Psoas muscle (tissue), 8 donors: ENCODE measurements around the gene ZBTB18. TPM values are rescaled to one million over a fixed set of nuclear protein-coding genes. Genes with fewer than 3 reads are reported as not detected.

Experiments
- ATAC-seq, 4 donors: fragments of 200-7000 bp; cut with Tn5 transposase; one replicate each; pipeline ENCODE4 v1.9.1; 2020; ENCODE audit warnings: moderate library complexity in 3 of 4, mild to moderate bottlenecking in 2 of 4
- DNase-seq, 2 donors: peaks; one replicate each; pipeline ENCODE4 v3.0.0-alpha.2; 2020
- H3K27ac ChIP-seq: fragments of 200-600 bp; one replicate; pipeline ENCODE4 v1.8.0; 2022
- H3K27me3 ChIP-seq, 3 donors: fragments of 200-600 bp in 1 of 3; one replicate each; pipeline versions ENCODE4 v1.6.1 to v1.8.0; 2013 to 2022; ENCODE audit warnings: low read length in 2 of 3, mild to moderate bottlenecking in 2 of 3, moderate library complexity in 1 of 3; ENCODE audit not compliant: insufficient read depth in 3 of 3
- H3K36me3 ChIP-seq, 2 donors: fragments of 200-600 bp in 1 of 2; one replicate each; pipeline versions ENCODE4 v1.6.1 to v1.8.0; 2013 to 2022; ENCODE audit warnings: low read depth in 1 of 2, mild to moderate bottlenecking in 1 of 2, moderate library complexity in 1 of 2; ENCODE audit not compliant: insufficient read depth in 1 of 2
- H3K4me1 ChIP-seq: fragments of 200-600 bp; one replicate; pipeline ENCODE4 v1.8.0; 2022
- H3K4me3 ChIP-seq: fragments of 200-600 bp; one replicate; pipeline ENCODE4 v1.8.0; 2022; ENCODE audit warnings: mild to moderate bottlenecking
- H3K9me3 ChIP-seq: fragments of 200-600 bp; one replicate; pipeline ENCODE4 v1.8.0; 2022
- WGBS, 3 donors: extraction: QIAGEN DNeasy Blood & Tissue Kit; methylation state at CpG; one replicate each; pipeline versions ENCODE4 v1.1.6 to v1.1.7; 2013; 5-methylcytosine and 5-hydroxymethylcytosine counted together
- intact Hi-C, 2 donors: fragments of 100-400 bp; cut with DNase I; formaldehyde crosslinking; loops; one replicate each; pipeline versions ENCODE4 v1.11.0 to v1.14.2; 2022
- polyA plus RNA-seq, 3 donors: library from polyadenylated mRNA; stranded (reverse); fragments of 200-250 nt; gene quantifications; one replicate each; pipeline ENCODE4 v1.2.3, GENCODE V29; 2013
- total RNA-seq, 4 donors: library from RNA; stranded (reverse); fragmentation: NEBNext Ultra II Directional in 2 of 4; extraction: Animal tissue kit (Norgen Biotek cat#: 25700) in 2 of 4; gene quantifications; one replicate each; pipeline versions ENCODE4 v1.2.1 to v1.2.4, GENCODE V29; 2021 to 2023
- TF ChIP-seq, protein P1 (sequence below): fragments of 200-600 bp; IDR thresholded peaks from one replicate; pipeline ENCODE4 v1.8.0; 2022; ENCODE audit warnings: antibody characterized with exemption
- donor health status: healthy with polysubstance abuse.
- donor health status: DM: no; HTN: no; CAD: no; lungs with moderate emphysema.
- donor health status: Bipolar disorder and iron deficiency.
- donor health status: healthy.
- donor health status: DM: yes; HTN: yes; CAD: no.
- donor health status: DM: no; HTN: no; CAD: no.
- donor health status: DM: no; HTN: no; CAD: no.
- donor health status: DM: yes; HTN: yes; CAD: no.

Gene ZBTB18
- total and polyA plus RNA-seq, 7 donors: 18.8 to 85.0 (median 53.8) TPM

DNA sequence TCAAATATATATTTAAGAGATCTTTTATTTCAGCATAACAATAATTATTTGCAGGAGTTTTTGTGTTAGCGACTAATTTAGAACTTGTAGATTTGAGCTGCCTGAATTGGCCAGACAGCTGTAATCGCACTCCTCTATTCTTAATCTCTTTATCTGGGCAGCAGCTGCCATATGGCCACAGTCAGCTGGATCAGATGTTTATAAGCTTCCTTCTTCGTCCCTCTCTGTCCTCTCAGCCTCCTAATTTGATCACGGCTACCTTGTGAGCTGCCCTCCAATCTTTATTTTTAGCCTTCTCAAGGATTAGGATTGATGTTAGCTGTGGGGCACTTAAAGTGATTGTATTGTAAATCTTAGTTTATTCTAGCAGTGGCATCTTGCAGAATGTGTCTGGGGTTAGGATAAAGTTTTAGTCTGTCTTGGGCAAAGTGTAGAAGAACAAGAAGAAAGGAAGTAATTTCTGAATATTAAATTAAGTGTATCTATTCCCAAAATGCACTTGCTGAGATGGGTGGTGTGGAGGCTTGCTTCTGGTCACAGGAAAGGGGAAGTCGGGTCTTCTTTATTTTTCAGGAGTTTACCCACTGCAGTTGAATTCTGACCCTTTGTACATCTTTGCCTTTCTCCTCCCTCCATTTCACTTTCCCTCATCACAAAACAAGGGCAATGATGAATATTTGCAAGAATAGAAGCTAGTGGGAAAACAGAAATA is 1.1 kb downstream of the ZBTB18 start:
- WGBS, 3 donors: 8 to 18% (median 9%) methylated on average over 5 of the region's 5 CpGs
- no peaks in the 10 kb centered on the region for H3K9me3 ChIP-seq
- H3K36me3 ChIP-seq: peaks cover 4 to 22% of the 10 kb centered on the region in 2 donors
- peak overlapping the region; percentile 81 for H3K4me3 ChIP-seq
- H3K4me1 ChIP-seq: peaks cover 28% of the 10 kb centered on the region
- peak overlapping the region; percentile 85 for H3K27ac ChIP-seq
- TF ChIP-seq, protein P1, sequence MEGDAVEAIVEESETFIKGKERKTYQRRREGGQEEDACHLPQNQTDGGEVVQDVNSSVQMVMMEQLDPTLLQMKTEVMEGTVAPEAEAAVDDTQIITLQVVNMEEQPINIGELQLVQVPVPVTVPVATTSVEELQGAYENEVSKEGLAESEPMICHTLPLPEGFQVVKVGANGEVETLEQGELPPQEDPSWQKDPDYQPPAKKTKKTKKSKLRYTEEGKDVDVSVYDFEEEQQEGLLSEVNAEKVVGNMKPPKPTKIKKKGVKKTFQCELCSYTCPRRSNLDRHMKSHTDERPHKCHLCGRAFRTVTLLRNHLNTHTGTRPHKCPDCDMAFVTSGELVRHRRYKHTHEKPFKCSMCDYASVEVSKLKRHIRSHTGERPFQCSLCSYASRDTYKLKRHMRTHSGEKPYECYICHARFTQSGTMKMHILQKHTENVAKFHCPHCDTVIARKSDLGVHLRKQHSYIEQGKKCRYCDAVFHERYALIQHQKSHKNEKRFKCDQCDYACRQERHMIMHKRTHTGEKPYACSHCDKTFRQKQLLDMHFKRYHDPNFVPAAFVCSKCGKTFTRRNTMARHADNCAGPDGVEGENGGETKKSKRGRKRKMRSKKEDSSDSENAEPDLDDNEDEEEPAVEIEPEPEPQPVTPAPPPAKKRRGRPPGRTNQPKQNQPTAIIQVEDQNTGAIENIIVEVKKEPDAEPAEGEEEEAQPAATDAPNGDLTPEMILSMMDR: no peak
- intact Hi-C loops: loop anchor here (5.0 to 10.0 kb wide), 3 partner anchors 103 to 155 kb away; no protein-coding TSS in a partner anchor
- DNase-seq (no peak), ATAC-seq (no peak)
- H3K27me3 ChIP-seq: no peaks in the 10 kb centered on the region

DNA sequence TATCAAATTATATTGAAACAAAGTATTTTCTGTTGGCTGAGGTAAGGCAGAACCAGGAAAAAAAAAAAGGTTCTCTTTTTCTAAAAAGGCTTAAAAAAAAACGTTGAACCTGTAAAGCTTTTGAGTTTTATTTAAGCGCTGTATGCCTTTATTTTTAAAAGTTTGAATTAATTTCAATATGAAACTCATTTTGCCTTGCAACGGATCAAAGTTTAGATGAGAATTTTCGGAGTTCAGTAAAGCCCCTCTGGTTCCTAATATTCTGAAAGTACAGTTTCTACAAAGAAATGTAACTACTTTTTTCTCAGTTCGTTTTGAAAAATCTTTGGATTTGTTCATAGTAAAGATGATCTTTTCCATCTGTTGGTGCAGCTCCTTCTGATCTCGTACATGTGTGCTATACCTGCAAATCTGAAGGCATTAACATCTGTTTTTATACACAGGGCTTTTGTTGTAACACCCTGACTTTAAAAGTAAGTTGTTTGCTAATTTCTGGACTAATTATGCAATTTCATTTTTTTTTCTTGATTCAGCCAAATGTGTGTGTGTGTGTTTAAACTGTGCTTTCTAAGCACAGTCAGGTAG is 1.7 kb downstream of the ZBTB18 start:
- Histone ChIP-seq H3K27ac (peak overlapping the region; percentile 85), H3K4me1 (peaks cover 28% of the 10 kb centered on the region), H3K4me3 (peak overlapping the region; percentile 81), H3K27me3 (no peaks in the 10 kb centered on the region), H3K36me3 (peaks cover 4 to 22% of the 10 kb centered on the region in 2 donors), H3K9me3 (no peaks in the 10 kb centered on the region)
- DNase-seq (no peak), ATAC-seq (no peak)
- 63 to 74% (median 69%) methylated on average over 6 of the region's 6 CpGs for WGBS, 3 donors
- TF ChIP-seq, protein P1: no peak
- intact Hi-C loops: loop anchor here (5.0 to 10.0 kb wide), 3 partner anchors 102 to 154 kb away; no protein-coding TSS in a partner anchor

DNA sequence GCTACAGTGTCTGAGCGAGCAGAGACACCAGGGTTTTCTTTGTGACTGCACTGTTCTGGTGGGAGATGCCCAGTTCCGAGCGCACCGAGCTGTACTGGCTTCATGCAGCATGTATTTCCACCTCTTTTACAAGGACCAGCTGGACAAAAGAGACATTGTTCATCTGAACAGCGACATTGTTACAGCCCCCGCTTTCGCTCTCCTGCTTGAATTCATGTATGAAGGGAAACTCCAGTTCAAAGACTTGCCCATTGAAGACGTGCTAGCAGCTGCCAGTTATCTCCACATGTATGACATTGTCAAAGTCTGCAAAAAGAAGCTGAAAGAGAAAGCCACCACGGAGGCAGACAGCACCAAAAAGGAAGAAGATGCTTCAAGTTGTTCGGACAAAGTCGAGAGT is 2.7 kb downstream of the ZBTB18 start:
- Histone ChIP-seq H3K9me3 (no peaks in the 10 kb centered on the region), H3K4me1 (peaks cover 28% of the 10 kb centered on the region), H3K27ac (no peak overlapping the region), H3K36me3 (peaks cover 4 to 22% of the 10 kb centered on the region in 2 donors), H3K27me3 (no peaks in the 10 kb centered on the region), H3K4me3 (no peak overlapping the region)
- 42 to 66% (median 51%) methylated on average over 11 of the region's 11 CpGs for WGBS, 3 donors
- DNase-seq (no peak), ATAC-seq (no peak)
- TF ChIP-seq, protein P1: no peak
- intact Hi-C loops: loop anchor here (5.0 to 10.0 kb wide), 3 partner anchors 101 to 153 kb away; no protein-coding TSS in a partner anchor

DNA sequence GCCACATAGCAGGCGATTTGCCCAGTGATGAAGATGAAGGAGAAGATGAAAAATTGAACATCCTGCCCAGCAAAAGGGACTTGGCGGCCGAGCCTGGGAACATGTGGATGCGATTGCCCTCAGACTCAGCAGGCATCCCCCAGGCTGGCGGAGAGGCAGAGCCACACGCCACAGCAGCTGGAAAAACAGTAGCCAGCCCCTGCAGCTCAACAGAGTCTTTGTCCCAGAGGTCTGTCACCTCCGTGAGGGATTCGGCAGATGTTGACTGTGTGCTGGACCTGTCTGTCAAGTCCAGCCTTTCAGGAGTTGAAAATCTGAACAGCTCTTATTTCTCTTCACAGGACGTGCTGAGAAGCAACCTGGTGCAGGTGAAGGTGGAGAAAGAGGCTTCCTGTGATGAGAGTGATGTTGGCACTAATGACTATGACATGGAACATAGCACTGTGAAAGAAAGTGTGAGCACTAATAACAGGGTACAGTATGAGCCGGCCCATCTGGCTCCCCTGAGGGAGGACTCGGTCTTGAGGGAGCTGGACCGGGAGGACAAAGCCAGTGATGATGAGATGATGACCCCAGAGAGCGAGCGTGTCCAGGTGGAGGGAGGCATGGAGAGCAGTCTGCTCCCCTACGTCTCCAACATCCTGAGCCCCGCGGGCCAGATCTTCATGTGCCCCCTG is 3.3 kb downstream of the ZBTB18 start:
- no peaks in the 10 kb centered on the region for H3K27me3 ChIP-seq
- intact Hi-C loops: loop anchor here (5.0 to 10.0 kb wide), 3 partner anchors 100 to 153 kb away; no protein-coding TSS in a partner anchor
- H3K4me3 ChIP-seq: no peak overlapping the region
- TF ChIP-seq, protein P1: no peak
- H3K36me3 ChIP-seq: peaks cover 4 to 22% of the 10 kb centered on the region in 2 donors
- DNase-seq (no peak), ATAC-seq (no peak)
- no peaks in the 10 kb centered on the region for H3K9me3 ChIP-seq
- H3K27ac ChIP-seq: no peak overlapping the region
- WGBS, 3 donors: 71 to 84% (median 72%) methylated on average over 17 of the region's 17 CpGs
- H3K4me1 ChIP-seq: peaks cover 28% of the 10 kb centered on the region
